Right renal pelvis (tissue), 4 donors: Measurements from ENCODE around the gene CTTNBP2NL. TPM values are rescaled to one million over a fixed set of nuclear protein-coding genes. Genes with fewer than 3 reads are reported as not detected.

ENCODE experiments used
- DNase-seq, 4 donors: peaks; one replicate each; pipeline ENCODE4 v3.0.0-alpha.2; 2013; ENCODE audit warnings: low read depth in 4 of 4, low spot score in 3 of 4, missing footprints in 1 of 4
- polyA plus RNA-seq, 4 donors: library from polyadenylated mRNA; unstranded; fragments of 120-200 nt; gene quantifications; one replicate each; pipeline ENCODE4 v1.2.1, GENCODE V29; 2013; ENCODE audit not compliant: insufficient read length in 4 of 4

Gene CTTNBP2NL
- polyA plus RNA-seq, 4 donors = 37.2 to 48.5 (median 47.4) TPM

- DNase-seq = no peak
Observed at GRCh38 chr1:112504001-112504660, 108.1 kb downstream of the CTTNBP2NL start.

GRCh38 chr1:112504661-112505399 lies 108.8 kb downstream of the CTTNBP2NL start:
- DNase-seq = no peak

- DNase-seq = no peak
Observed at GRCh38 chr1:112505400-112505785, 109.4 kb downstream of the CTTNBP2NL start.

GRCh38 chr1:112505878-112506277 lies 109.9 kb downstream of the CTTNBP2NL start:
- DNase-seq = no peak

GRCh38 chr1:112506306-112506705 lies 110.3 kb downstream of the CTTNBP2NL start:
- DNase-seq = no peak

- DNase-seq = no peak
Observed at GRCh38 chr1:112506731-112507130, 110.7 kb downstream of the CTTNBP2NL start.

- no peak for DNase-seq
Observed at GRCh38 chr1:112507336-112507735, 111.3 kb downstream of the CTTNBP2NL start.

- no peak for DNase-seq
Observed at GRCh38 chr1:112507921-112508277, 111.9 kb downstream of the CTTNBP2NL start.

- DNase-seq = no peak
Observed at GRCh38 chr1:112508278-112509004, 112.4 kb downstream of the CTTNBP2NL start, which contains the start of gene WNT2B. Gene WNT2B, plus strand, starts transcription at chr1:112508965. Its CDS starts 298 bp downstream, at chr1:112509263.

- DNase-seq = no peak
Observed at GRCh38 chr1:112509005-112509659, 113.1 kb downstream of the CTTNBP2NL start.

- DNase-seq = no peak
Observed at GRCh38 chr1:112509660-112510178, 113.7 kb downstream of the CTTNBP2NL start.

- no peak for DNase-seq
Observed at GRCh38 chr1:112510340-112510739, 114.3 kb downstream of the CTTNBP2NL start.

Other genes with a start within 250 kb of the CTTNBP2NL start
- gene WNT2B, start 112.8 kb downstream of the CTTNBP2NL start, polyA plus RNA-seq = 1 to 10 TPM; 2.4 to 5.3 (median 3.4) TPM
- gene ST7L, start 222.9 kb downstream of the CTTNBP2NL start, polyA plus RNA-seq = 10 to 100 TPM; 24.0 to 31.2 (median 27.3) TPM
- 100 to 1,000 TPM; 115 to 150 (median 140) TPM for gene CAPZA1, start 223.6 kb downstream of the CTTNBP2NL start, polyA plus RNA-seq